ENCODE results near the gene LAMTOR2.
A peak's percentile ranks its signal among the peaks of the same experiment; 100 is the strongest.

Gene LAMTOR2

GRCh38 chr1:156054500-156055280 is at the start of gene LAMTOR2:
Gene LAMTOR2, plus strand, starts transcription at chr1:156054782. Its CDS starts 108 bp downstream, at chr1:156054890.
- Mint-ChIP-seq H3K9me3 (no peaks in the 10 kb centered on the region), H3K36me3 (ENCODE audit: low read depth) (peaks cover 22% of the 10 kb centered on the region), H3K27ac (peak within 1 kb of the TSS; percentile 94 to 98 (median 98)), H3K27me3 (ENCODE audit: low read depth) (no peaks in the 10 kb centered on the region), H3K4me1 (peaks cover 28% of the 10 kb centered on the region), H3K4me3 (peak within 1 kb of the TSS; percentile 97 to 98 (median 98))
- TF ChIP-seq CTCF (IDR thresholded peaks at IDR 0.05; ENCODE audit: unreplicated experiment in 3 of 3): no peak

- Mint-ChIP-seq H3K9me3 (no peaks in the 10 kb centered on the region), H3K27me3 (ENCODE audit: low read depth) (peaks cover 3% of the 10 kb centered on the region), H3K36me3 (ENCODE audit: low read depth) (peaks cover 21% of the 10 kb centered on the region), H3K27ac (peak overlapping the region; percentile 54 to 76 (median 71)), H3K4me1 (peaks cover 21% of the 10 kb centered on the region), H3K4me3 (no peak overlapping the region)
- no peak for TF ChIP-seq CTCF (IDR thresholded peaks at IDR 0.05; ENCODE audit: unreplicated experiment in 3 of 3)
These were observed 49.6 kb upstream of the LAMTOR2 start for GRCh38 chr1:156004843-156005584.

- TF ChIP-seq CTCF (IDR thresholded peaks at IDR 0.05; ENCODE audit: unreplicated experiment in 3 of 3): no peak
- H3K4me1 Mint-ChIP-seq: peaks cover 15% of the 10 kb centered on the region
- H3K9me3 Mint-ChIP-seq: no peaks in the 10 kb centered on the region
- H3K27me3 Mint-ChIP-seq (ENCODE audit: low read depth): peaks cover 3% of the 10 kb centered on the region
- H3K27ac Mint-ChIP-seq: peak overlapping the region in 1 of 3 experiments; percentile 29
- H3K4me3 Mint-ChIP-seq: no peak overlapping the region
- H3K36me3 Mint-ChIP-seq (ENCODE audit: low read depth): peaks cover 37% of the 10 kb centered on the region
These were observed 47.8 kb upstream of the LAMTOR2 start for GRCh38 chr1:156006666-156007376.

GRCh38 chr1:156009404-156009803 is 45.2 kb upstream of the LAMTOR2 start:
- Mint-ChIP-seq H3K36me3 (ENCODE audit: low read depth) (peaks cover 62% of the 10 kb centered on the region), H3K4me3 (no peak overlapping the region), H3K4me1 (peaks cover 8% of the 10 kb centered on the region), H3K27ac (no peak overlapping the region), H3K9me3 (no peaks in the 10 kb centered on the region), H3K27me3 (ENCODE audit: low read depth) (peaks cover 3% of the 10 kb centered on the region)
- no peak for TF ChIP-seq CTCF (IDR thresholded peaks at IDR 0.05; ENCODE audit: unreplicated experiment in 3 of 3)

- Mint-ChIP-seq H3K4me3 (no peak overlapping the region), H3K27me3 (ENCODE audit: low read depth) (peaks cover 3% of the 10 kb centered on the region), H3K9me3 (no peaks in the 10 kb centered on the region), H3K4me1 (no peaks in the 10 kb centered on the region), H3K27ac (no peak overlapping the region), H3K36me3 (ENCODE audit: low read depth) (peaks cover 71% of the 10 kb centered on the region)
- TF ChIP-seq CTCF (IDR thresholded peaks at IDR 0.05; ENCODE audit: unreplicated experiment in 3 of 3): no peak
These were observed 42.3 kb upstream of the LAMTOR2 start for GRCh38 chr1:156012051-156012817.

All from nephron (organoid).